H1 (cell line): Measurements from ENCODE around the gene VWA5B2. TPM values are rescaled to one million over a fixed set of nuclear protein-coding genes. Genes with fewer than 3 reads are reported as not detected.

Experiments
- CTCF ChIA-PET: fragments of 300-600 bp; sonication (Branson Sonifier 250); formaldehyde crosslinking; loops from one replicate; lab custom pipeline; 2021; ENCODE audit not compliant: partially characterized antibody; lab: Charles Lee
- POLR2A ChIA-PET: fragments of 300-600 bp; sonication (Branson Sonifier 250); formaldehyde crosslinking; loops from one replicate; lab custom pipeline; 2021; ENCODE audit warnings: inconsistent platforms; ENCODE audit not compliant: partially characterized antibody; lab: Charles Lee
- DNase-seq, 2 experiments: peaks; one replicate each; pipeline versions ENCODE4 v3.0.0 to v3.0.0-alpha.2; 2010 to 2022; ENCODE audit warnings: low spot score in 2 of 2, low read depth in 1 of 2, mixed read lengths in 1 of 2
- FAIRE-seq: peaks from 2 replicates; lab custom pipeline; 2011; peaks lifted over from hg19 to GRCh38; lab: Jason Lieb, UNC
- H2AFZ ChIP-seq: 2 replicates; pipeline ENCODE4 v1.8.1; 2012; ENCODE audit warnings: low read length, inconsistent platforms
- H2AK5ac ChIP-seq: 2 replicates; pipeline ENCODE4 v1.6.1; 2013; ENCODE audit warnings: low read depth, low read length
- H2BK120ac ChIP-seq: replicated peaks from 2 replicates; pipeline ENCODE3; 2013; ENCODE audit warnings: low read depth, low read length, inconsistent platforms
- H2BK12ac ChIP-seq: 2 replicates; pipeline ENCODE4 v1.6.1; 2013; ENCODE audit warnings: low read depth, low read length
- H2BK15ac ChIP-seq: 2 replicates; pipeline ENCODE4 v1.6.1; 2013; ENCODE audit warnings: low read length
- H2BK20ac ChIP-seq: 2 replicates; pipeline ENCODE4 v1.6.1; 2013; ENCODE audit warnings: low read length
- H2BK5ac ChIP-seq: 2 replicates; pipeline ENCODE4 v1.6.1; 2013; ENCODE audit warnings: low read depth, low read length
- H3K14ac ChIP-seq: 2 replicates; pipeline ENCODE4 v1.6.1; 2013; ENCODE audit warnings: inconsistent platforms; ENCODE audit not compliant: insufficient read length
- H3K18ac ChIP-seq: 2 replicates; pipeline ENCODE4 v1.6.1; 2013; ENCODE audit warnings: low read length; ENCODE audit errors: extremely low read depth
- H3K23ac ChIP-seq: 2 replicates; pipeline ENCODE4 v1.6.1; 2013; ENCODE audit warnings: inconsistent platforms; ENCODE audit not compliant: insufficient read length
- H3K23me2 ChIP-seq: 2 replicates; pipeline ENCODE4 v1.6.1; 2013; ENCODE audit warnings: low read depth, low read length
- H3K27ac ChIP-seq: 2 replicates; pipeline ENCODE4 v1.6.1; 2011; ENCODE audit warnings: low read depth, low read length, inconsistent platforms
- H3K27me3 ChIP-seq, 4 experiments: replicated peaks in 1 of 4; 1 replicate in 1 of 4; 2 replicates in 3 of 4; pipeline versions ENCODE4 v1.6.1 to v1.8.1; 2011 to 2013; ENCODE audit warnings: low read length in 3 of 4, mild to moderate bottlenecking in 3 of 4, inconsistent platforms in 2 of 4, mixed read lengths in 2 of 4, moderate library complexity in 1 of 4; ENCODE audit not compliant: control insufficient read depth in 3 of 4, insufficient read depth in 3 of 4; ENCODE audit errors: extremely low read depth in 1 of 4
- H3K36me3 ChIP-seq, 4 experiments: 2 replicates each; pipeline versions ENCODE4 v1.6.1 to v1.8.1; 2011 to 2013; ENCODE audit warnings: mild to moderate bottlenecking in 4 of 4, low read length in 3 of 4, moderate library complexity in 2 of 4, control low read depth in 1 of 4, inconsistent platforms in 1 of 4; ENCODE audit not compliant: insufficient read depth in 4 of 4, control insufficient read depth in 2 of 4
- H3K4ac ChIP-seq: replicated peaks from 2 replicates; pipeline ENCODE3; 2013; ENCODE audit warnings: low read length, low read depth, mixed read lengths, inconsistent platforms; ENCODE audit not compliant: insufficient read length
- H3K4me1 ChIP-seq, 4 experiments: replicated peaks in 1 of 4; 1 replicate in 1 of 4; 2 replicates in 3 of 4; pipeline versions ENCODE4 v1.6.1 to v1.8.1; 2011 to 2013; ENCODE audit warnings: low read length in 3 of 4, inconsistent platforms in 2 of 4, mixed read lengths in 1 of 4; ENCODE audit not compliant: insufficient read depth in 4 of 4, control insufficient read depth in 3 of 4
- H3K4me2 ChIP-seq, 2 experiments: 2 replicates each; pipeline versions ENCODE4 v1.6.1 to v1.8.1; 2011 to 2013; ENCODE audit warnings: low read depth in 2 of 2, low read length in 2 of 2, control low read depth in 1 of 2, inconsistent platforms in 1 of 2, mild to moderate bottlenecking in 1 of 2; ENCODE audit not compliant: insufficient read depth in 1 of 2
- H3K4me3 ChIP-seq, 4 experiments: fragments of 200-600, 300-600 bp in 1 of 4; sonication (generic), shearing (Covaris generic), sonication (Bioruptor Twin) in 1 of 4; 2 replicates each; pipeline versions ENCODE4 v1.5.1 to v1.8.1; 2011 to 2016; ENCODE audit warnings: low read length in 4 of 4, low read depth in 3 of 4, control low read depth in 2 of 4, inconsistent platforms in 2 of 4, mild to moderate bottlenecking in 2 of 4, mixed read lengths in 1 of 4, moderate library complexity in 1 of 4; ENCODE audit not compliant: insufficient read depth in 2 of 4; ENCODE audit errors: extremely low read depth in 1 of 4
- H3K56ac ChIP-seq: replicated peaks from 2 replicates; pipeline ENCODE3; 2013; ENCODE audit warnings: low read depth, mild to moderate bottlenecking, mixed read lengths, low read length, inconsistent platforms; ENCODE audit not compliant: insufficient read length
- H3K79me1 ChIP-seq: 2 replicates; pipeline ENCODE4 v1.6.1; 2013; ENCODE audit warnings: low read depth, low read length, control low read depth
- H3K79me2 ChIP-seq, 2 experiments: 2 replicates each; pipeline versions ENCODE4 v1.6.1 to v1.8.1; 2012 to 2013; ENCODE audit warnings: low read length in 2 of 2, mild to moderate bottlenecking in 2 of 2, inconsistent platforms in 1 of 2; ENCODE audit not compliant: insufficient read depth in 2 of 2, control insufficient read depth in 1 of 2
- H3K9ac ChIP-seq, 4 experiments: replicated peaks in 1 of 4; 1 replicate in 1 of 4; 2 replicates in 3 of 4; pipeline versions ENCODE4 v1.6.1 to v1.8.1; 2011 to 2013; ENCODE audit warnings: low read depth in 3 of 4, low read length in 3 of 4, control low read depth in 2 of 4, mild to moderate bottlenecking in 2 of 4, moderate library complexity in 2 of 4, inconsistent platforms in 1 of 4; ENCODE audit errors: extremely low read depth in 1 of 4
- H3K9me3 ChIP-seq, 2 experiments: 2 replicates each; pipeline versions ENCODE4 v1.6.1 to v1.8.1; 2012 to 2013; ENCODE audit warnings: mild to moderate bottlenecking in 2 of 2, moderate library complexity in 2 of 2, control low read depth in 1 of 2, inconsistent platforms in 1 of 2, low read depth in 1 of 2, low read length in 1 of 2, mixed read lengths in 1 of 2; ENCODE audit not compliant: insufficient read depth in 2 of 2
- H4K20me1 ChIP-seq, 2 experiments: replicated peaks in 1 of 2; 2 replicates each; pipeline versions ENCODE3 to v1.8.1; 2011 to 2013; ENCODE audit warnings: inconsistent platforms in 2 of 2, low read length in 2 of 2, mild to moderate bottlenecking in 1 of 2; ENCODE audit not compliant: insufficient read depth in 2 of 2, control insufficient read depth in 1 of 2
- H4K5ac ChIP-seq: 2 replicates; pipeline ENCODE4 v1.6.1; 2013; ENCODE audit warnings: low read length, low read depth, mixed read lengths, inconsistent platforms; ENCODE audit not compliant: insufficient read length
- H4K8ac ChIP-seq: 2 replicates; pipeline ENCODE4 v1.8.0; 2013; ENCODE audit warnings: mild to moderate bottlenecking, moderate library complexity, low read length, inconsistent platforms; ENCODE audit not compliant: insufficient read depth; ENCODE audit errors: extremely low read depth
- H4K91ac ChIP-seq: replicated peaks from 2 replicates; pipeline ENCODE3; 2013; ENCODE audit warnings: low read length, mixed read lengths, inconsistent platforms; ENCODE audit not compliant: insufficient read length
- BACH1 ChIP-seq: IDR thresholded peaks from 2 replicates; pipeline ENCODE4 v1.6.1; 2012; ENCODE audit warnings: low read length, improper control_type of control experiment
- CREB1 ChIP-seq: IDR thresholded peaks from 2 replicates; pipeline ENCODE4 v1.6.1; 2012; ENCODE audit warnings: inconsistent platforms
- GABPA ChIP-seq: IDR thresholded peaks from 2 replicates; pipeline ENCODE4 v1.6.1; 2011; ENCODE audit warnings: mild to moderate bottlenecking, low read length, moderate library complexity, borderline replicate concordance; ENCODE audit not compliant: insufficient read depth
- KDM5A ChIP-seq: fragments of 200-600 bp; IDR thresholded peaks from 2 replicates; pipeline ENCODE4 v1.7.1; 2012; ENCODE audit warnings: mild to moderate bottlenecking, low read length, inconsistent platforms, mixed read lengths
- SUZ12 ChIP-seq: fragments of 200-600 bp; sonication (generic); IDR thresholded peaks from 2 replicates; pipeline ENCODE4 v1.6.1; 2012; ENCODE audit warnings: mild to moderate bottlenecking, inconsistent platforms, low read length, moderate library complexity, mixed read lengths
- TAF7 ChIP-seq: optimal IDR thresholded peaks from 2 replicates; pipeline ENCODE3; 2011; ENCODE audit warnings: low read depth, mild to moderate bottlenecking, inconsistent platforms, low read length, moderate library complexity, borderline replicate concordance
- TBP ChIP-seq: IDR thresholded peaks from 2 replicates; pipeline ENCODE4 v1.6.1; 2011; ENCODE audit warnings: low read depth, low read length, improper control_type of control experiment
- WGBS, 2 experiments: shearing (Covaris generic) in 1 of 2; methylation state at CpG; one replicate each; pipeline versions ENCODE4 v1.1.6 to v1.1.7; 2013 to 2015; ENCODE audit warnings: low lambda C conversion rate in 2 of 2, mixed read lengths in 2 of 2, inconsistent platforms in 1 of 2, low coverage in 1 of 2, missing lambda C conversion rate in 1 of 2; ENCODE audit not compliant: insufficient replicate concordance in 2 of 2, insufficient coverage in 1 of 2, insufficient read length in 1 of 2; ENCODE audit errors: extremely low coverage in 1 of 2, missing lambda C conversion rate in 1 of 2; 5-methylcytosine and 5-hydroxymethylcytosine counted together
- polyA plus RNA-seq, 7 experiments: library from polyadenylated mRNA; depleted of rRNA in 3 of 7; stranded (reverse) in 5 of 7; unstranded in 2 of 7; fragments of >200 nt in 5 of 7; fragments of 200-250 nt in 2 of 7; gene quantifications; 1 replicate in 5 of 7; 2 replicates in 1 of 7; 4 replicates in 1 of 7; pipeline versions ENCODE4 v1.2.1 to v1.2.3, GENCODE V29; 2011 to 2013; ENCODE audit warnings: missing spikeins in 2 of 7, mixed read lengths in 2 of 7
- total RNA-seq: library from RNA; stranded (reverse); fragmentation: NEBNext Ultra II Directional; extraction: Animal tissue kit (Norgen Biotek cat#: 25700); gene quantifications from 2 replicates; pipeline ENCODE4 v1.2.1, GENCODE V29; 2021

The VWA5B2 gene
- total and polyA plus RNA-seq, 2 of the 8 experiments (the other 6 are each of a cell fraction or from before 2014, with no cell fraction given), result 0.53 to 0.56 TPM

- no peaks in the 10 kb centered on the region for H3K79me1 ChIP-seq
- no peak overlapping the region for H3K4me3 ChIP-seq
- no peak overlapping the region for H2AK5ac ChIP-seq
- H2BK5ac ChIP-seq, result no peak overlapping the region
- H4K91ac ChIP-seq, result no peak overlapping the region
- H3K14ac ChIP-seq, result no peak overlapping the region
- H3K4ac ChIP-seq, result no peak overlapping the region
- no peak overlapping the region for H2BK12ac ChIP-seq
- H2AFZ ChIP-seq, result no peak overlapping the region
- H3K27ac ChIP-seq, result no peak overlapping the region
- ChIA-PET CTCF (interaction anchor here (0.6 to 8.9 kb wide), 11 partner anchors 8 to 116 kb away, joined by 3 to 183 read pairs (median 4); partner anchors contain the start of genes CAMK2N2, EEF1AKMT4 and VWA5B2), POLR2A (interaction anchor here (1.0 to 1.2 kb wide), 2 partner anchors 22 to 52 kb away, joined by 3 to 7 read pairs; partner anchors contain the start of gene ABCF3)
- no peak overlapping the region for H2BK15ac ChIP-seq
- TF ChIP-seq BACH1 (no peak), GABPA (no peak), SUZ12 (no peak), CREB1 (no peak), TAF7 (no peak), KDM5A (no peak), TBP (no peak)
- no peaks in the 10 kb centered on the region for H3K79me2 ChIP-seq
- WGBS, 2 experiments, result 83% methylated on average over 1 of the region's 1 CpG; no CpG with 5 or more reads in 1 of the 2 experiments
- H3K56ac ChIP-seq, result no peak overlapping the region
- H4K20me1 ChIP-seq, result peaks cover 12 to 18% of the 10 kb centered on the region in 2 experiments
- no peak overlapping the region for H2BK120ac ChIP-seq
- H3K4me1 ChIP-seq, result peaks cover 0 to 5% (median 1%) of the 10 kb centered on the region in 4 experiments; a peak in 4 of 7 replicates
- H4K5ac ChIP-seq, result no peak overlapping the region
- no peak overlapping the region for H3K4me2 ChIP-seq
- H3K23ac ChIP-seq, result no peak overlapping the region
- H3K9me3 ChIP-seq, result no peaks in the 10 kb centered on the region
- FAIRE-seq (no peak), DNase-seq (no peak)
- H3K36me3 ChIP-seq, result peaks cover 2 to 7% (median 4%) of the 10 kb centered on the region in 4 experiments; a peak in 4 of 8 replicates
- no peaks in the 10 kb centered on the region; the same call in 1 of the 2 replicates for H3K23me2 ChIP-seq
- no peak overlapping the region for H3K18ac ChIP-seq
- no peak overlapping the region for H2BK20ac ChIP-seq
- peaks cover 0 to 8% (median 3%) of the 10 kb centered on the region in 4 experiments; a peak in 4 of 7 replicates for H3K27me3 ChIP-seq
- H4K8ac ChIP-seq, result no peak overlapping the region
- no peak overlapping the region for H3K9ac ChIP-seq
Measured at GRCh38 chr3:184237807-184238206, 8.4 kb downstream of the VWA5B2 start.
